Activated naive CD8-positive, alpha-beta T cell (primary cell): ENCODE measurements around the gene WDHD1.
A peak's percentile ranks its signal among the peaks of the same experiment; 100 is the strongest.
"Not testable (repeated sequence)": the region's sequence is repeated elsewhere in the genome, so short reads cannot be mapped to it uniquely, and the experiment has no call there.

ENCODE experiments used
- H3K27ac Mint-ChIP-seq: one replicate; pipeline ENCODE4 v1.8.0; 2021; ENCODE audit warnings: mixed read lengths
- H3K27me3 Mint-ChIP-seq: one replicate; pipeline ENCODE4 v1.8.0; 2021; ENCODE audit warnings: mixed read lengths
- H3K36me3 Mint-ChIP-seq: one replicate; pipeline ENCODE4 v1.8.0; 2021; ENCODE audit warnings: mixed read lengths
- H3K4me1 Mint-ChIP-seq: one replicate; pipeline ENCODE4 v1.8.0; 2021; ENCODE audit warnings: low read depth, mixed read lengths
- H3K4me3 Mint-ChIP-seq: one replicate; pipeline ENCODE4 v1.8.0; 2021; ENCODE audit warnings: mild to moderate bottlenecking, mixed read lengths
- H3K9me3 Mint-ChIP-seq: one replicate; pipeline ENCODE4 v1.8.0; 2021; ENCODE audit warnings: low read depth, mixed read lengths

WDHD1 gene

GRCh38 chr14:54919330-54919729, 107.6 kb downstream of the WDHD1 start:
- Mint-ChIP-seq H3K9me3 (no peaks in the 10 kb centered on the region), H3K36me3 (no peaks in the 10 kb centered on the region), H3K4me1 (no peaks in the 10 kb centered on the region), H3K27me3 (no peaks in the 10 kb centered on the region), H3K4me3 (no peak overlapping the region), H3K27ac (no peak overlapping the region)

DNA sequence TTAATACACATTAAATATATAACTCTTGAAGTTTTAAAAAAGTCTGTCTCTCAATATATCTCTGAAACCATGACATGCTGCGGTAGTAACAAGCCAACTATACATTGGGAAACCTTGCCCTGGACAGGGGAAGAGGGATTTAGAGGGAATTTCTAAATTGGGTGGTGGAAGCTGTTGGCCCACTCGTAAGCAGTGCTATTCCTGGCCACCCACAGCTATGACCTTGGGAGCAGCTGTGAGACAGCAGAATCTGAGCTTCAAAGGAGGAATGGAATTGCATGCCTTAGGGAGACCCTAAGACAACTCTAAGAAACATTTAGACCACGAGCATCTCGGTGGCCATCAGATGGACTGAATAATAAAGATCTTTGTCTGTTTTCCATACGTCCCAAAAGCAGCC, 108.5 kb downstream of the WDHD1 start:
- no peak overlapping the region for H3K27ac Mint-ChIP-seq

DNA sequence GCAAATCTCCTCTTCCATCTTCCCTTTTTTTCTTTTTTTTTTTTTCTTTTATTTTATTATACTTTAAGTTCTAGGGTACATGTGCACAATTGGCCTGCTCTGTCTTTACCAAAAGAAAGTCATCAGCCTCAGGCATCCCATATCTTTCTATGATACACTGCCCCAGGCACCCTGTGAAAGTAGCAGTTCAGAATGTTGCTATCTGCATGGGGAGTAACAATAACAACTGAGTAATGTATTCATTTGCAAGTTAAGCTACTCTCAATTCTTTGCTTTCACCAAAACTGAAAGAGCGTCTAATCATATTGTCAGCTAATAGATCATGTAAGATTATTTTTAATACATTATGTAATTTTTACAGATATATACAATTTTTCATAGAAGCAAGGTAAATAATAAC, 110.8 kb downstream of the WDHD1 start:
- Mint-ChIP-seq H3K9me3 (no peaks in the 10 kb centered on the region), H3K36me3 (no peaks in the 10 kb centered on the region), H3K4me1 (no peaks in the 10 kb centered on the region), H3K27me3 (no peaks in the 10 kb centered on the region), H3K27ac (no peak overlapping the region), H3K4me3 (no peak overlapping the region)

More for the DNA sequence above, 108.5 kb downstream of the WDHD1 start:
- no peaks in the 10 kb centered on the region for H3K27me3 Mint-ChIP-seq
- no peak overlapping the region for H3K4me3 Mint-ChIP-seq
- no peaks in the 10 kb centered on the region for H3K9me3 Mint-ChIP-seq
- H3K4me1 Mint-ChIP-seq, result no peaks in the 10 kb centered on the region
- H3K36me3 Mint-ChIP-seq, result no peaks in the 10 kb centered on the region

GRCh38 chr14:54909817-54910558, 116.9 kb downstream of the WDHD1 start:
- no peak overlapping the region for H3K27ac Mint-ChIP-seq

DNA sequence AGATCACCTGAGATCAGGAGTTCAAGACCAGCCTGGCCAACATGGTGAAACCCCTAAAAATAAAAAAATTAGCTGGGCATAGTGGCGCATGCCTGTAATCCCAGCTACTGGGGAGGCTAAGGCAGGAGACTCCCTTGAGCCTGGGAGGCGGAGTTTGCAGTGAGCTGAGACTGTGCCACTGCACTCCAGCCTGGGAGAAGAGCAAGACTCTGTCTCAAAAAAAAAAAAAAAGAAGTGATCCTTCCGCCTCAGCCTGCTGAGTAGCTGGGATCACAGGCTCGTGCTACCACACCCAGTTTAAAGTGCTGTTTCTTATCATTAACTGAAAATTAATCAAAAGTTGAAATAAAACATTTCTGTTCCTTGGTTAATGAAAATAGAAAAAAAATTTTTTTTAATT, 117.9 kb downstream of the WDHD1 start:
- H3K27ac Mint-ChIP-seq, H3K4me3 Mint-ChIP-seq, H3K27me3 Mint-ChIP-seq, H3K36me3 Mint-ChIP-seq, H3K9me3 Mint-ChIP-seq: not testable (repeated sequence)
- peaks cover 12% of the 10 kb centered on the region for H3K4me1 Mint-ChIP-seq

More at GRCh38 chr14:54909817-54910558, 116.9 kb downstream of the WDHD1 start:
- Mint-ChIP-seq H3K4me3 (no peak overlapping the region), H3K27me3 (no peaks in the 10 kb centered on the region), H3K9me3 (no peaks in the 10 kb centered on the region), H3K36me3 (peaks cover 2% of the 10 kb centered on the region), H3K4me1 (peaks cover 12% of the 10 kb centered on the region)

- Mint-ChIP-seq H3K27ac (peak overlapping the region; percentile 25), H3K4me1 (peaks cover 14% of the 10 kb centered on the region), H3K36me3 (peaks cover 2% of the 10 kb centered on the region), H3K4me3 (peak overlapping the region; percentile 6), H3K27me3 (no peaks in the 10 kb centered on the region), H3K9me3 (no peaks in the 10 kb centered on the region)
Observed at GRCh38 chr14:54908190-54908589, 118.7 kb downstream of the WDHD1 start.

- peak overlapping the region; percentile 16 for H3K27ac Mint-ChIP-seq
- no peak overlapping the region for H3K4me3 Mint-ChIP-seq
- H3K4me1 Mint-ChIP-seq, result peaks cover 16% of the 10 kb centered on the region
Observed at GRCh38 chr14:54906075-54906474, 120.8 kb downstream of the WDHD1 start.

DNA sequence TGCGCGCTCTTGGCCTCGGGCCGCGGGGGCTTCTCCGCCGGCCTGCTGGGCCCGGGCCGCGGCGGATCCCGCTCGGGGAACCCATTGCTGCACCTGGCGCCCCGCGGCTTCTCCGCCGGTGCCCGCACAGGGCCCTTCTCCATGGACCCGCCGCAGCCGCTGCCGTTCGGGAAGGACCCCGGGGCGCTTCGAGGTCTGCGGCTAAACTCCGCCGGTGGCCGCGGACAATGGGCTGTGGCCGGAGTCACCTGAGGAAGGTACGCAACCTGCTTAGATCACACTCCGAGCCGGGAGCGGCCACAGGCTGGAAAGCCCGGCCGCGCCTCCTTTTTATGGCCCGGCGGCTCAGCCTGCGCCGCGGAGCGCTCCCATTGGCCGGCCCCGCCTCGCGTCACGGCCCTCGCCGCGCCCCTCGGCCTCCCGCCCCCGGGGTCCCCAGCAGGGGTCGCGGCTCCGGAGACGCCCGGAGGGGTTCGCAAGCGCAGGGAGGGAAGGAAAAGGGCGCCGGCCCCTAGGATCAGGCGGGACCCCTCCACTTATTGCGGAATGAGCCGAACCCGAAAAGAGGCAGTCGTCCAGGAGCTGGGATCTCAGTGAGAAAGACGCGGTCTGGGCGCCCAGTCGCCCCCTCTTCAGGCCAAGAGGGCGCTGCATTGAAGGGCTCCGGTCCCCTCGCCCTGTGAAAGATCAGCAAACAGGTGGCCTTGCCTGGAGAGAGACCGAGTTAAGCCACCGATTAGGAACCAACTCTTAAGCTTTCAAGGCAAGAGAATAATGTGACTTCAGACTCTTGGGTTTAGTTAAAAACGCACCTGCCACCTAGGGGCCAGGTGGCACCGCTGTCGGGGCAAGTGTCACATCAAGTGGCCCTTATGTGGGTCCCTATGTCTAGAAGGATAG, 124.1 kb downstream of the WDHD1 start, which contains the start of gene GCH1:
Gene GCH1, minus strand, starts transcription at position 306 of the 900 bp plus-strand sequence. Its CDS starts 163 bp downstream, at position 143.
- no peaks in the 10 kb centered on the region for H3K9me3 Mint-ChIP-seq
- H3K4me3 Mint-ChIP-seq, result peak within 1 kb of the TSS; percentile 88
- peaks cover 5% of the 10 kb centered on the region for H3K36me3 Mint-ChIP-seq
- H3K4me1 Mint-ChIP-seq, result peaks cover 24% of the 10 kb centered on the region
- H3K27ac Mint-ChIP-seq, result peak within 1 kb of the TSS; percentile 62
- no peaks in the 10 kb centered on the region for H3K27me3 Mint-ChIP-seq

More at GRCh38 chr14:54906075-54906474, 120.8 kb downstream of the WDHD1 start:
- Mint-ChIP-seq H3K36me3 (peaks cover 2% of the 10 kb centered on the region), H3K27me3 (no peaks in the 10 kb centered on the region), H3K9me3 (no peaks in the 10 kb centered on the region)

DNA sequence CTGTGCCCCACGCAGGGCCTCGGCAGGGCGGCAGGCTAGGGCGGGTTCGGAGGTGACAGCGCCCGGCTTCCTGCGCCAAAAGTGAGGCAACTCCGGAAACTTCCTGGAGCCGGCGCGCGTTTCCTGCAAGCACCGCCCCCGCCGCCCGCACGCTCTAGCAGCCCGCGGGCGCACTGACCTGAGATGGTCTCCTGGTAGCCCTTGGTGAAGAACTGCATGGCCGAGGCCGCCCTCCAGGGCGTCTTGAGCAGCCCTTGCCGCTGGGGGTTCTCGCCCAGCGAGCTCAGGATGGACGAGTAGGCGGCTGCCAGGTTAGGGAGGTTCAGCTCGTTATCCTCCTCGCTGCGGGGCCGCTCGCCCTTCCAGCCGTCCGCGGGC, 124.8 kb downstream of the WDHD1 start:
- Mint-ChIP-seq H3K4me1 (peaks cover 25% of the 10 kb centered on the region), H3K9me3 (no peaks in the 10 kb centered on the region), H3K36me3 (peaks cover 7% of the 10 kb centered on the region), H3K27ac (no peak overlapping the region), H3K27me3 (no peaks in the 10 kb centered on the region), H3K4me3 (peak overlapping the region; percentile 88)

- H3K27ac Mint-ChIP-seq, result peak overlapping the region; percentile 64
- H3K9me3 Mint-ChIP-seq, result no peaks in the 10 kb centered on the region
- peaks cover 5% of the 10 kb centered on the region for H3K36me3 Mint-ChIP-seq
- H3K4me3 Mint-ChIP-seq, result peak overlapping the region; percentile 88
- no peaks in the 10 kb centered on the region for H3K27me3 Mint-ChIP-seq
- peaks cover 22% of the 10 kb centered on the region for H3K4me1 Mint-ChIP-seq
Observed at GRCh38 chr14:54901380-54902142, 125.3 kb downstream of the WDHD1 start.

- Mint-ChIP-seq H3K36me3 (peaks cover 5% of the 10 kb centered on the region), H3K9me3 (no peaks in the 10 kb centered on the region), H3K27me3 (no peaks in the 10 kb centered on the region), H3K4me3 (peak overlapping the region; percentile 25), H3K4me1 (peaks cover 32% of the 10 kb centered on the region), H3K27ac (no peak overlapping the region)
Observed at GRCh38 chr14:54899573-54899972, 127.3 kb downstream of the WDHD1 start.

GRCh38 chr14:54897809-54898555, 128.9 kb downstream of the WDHD1 start:
- H3K9me3 Mint-ChIP-seq, H3K27ac Mint-ChIP-seq, H3K4me3 Mint-ChIP-seq, H3K27me3 Mint-ChIP-seq, H3K36me3 Mint-ChIP-seq: not testable (repeated sequence)
- peaks cover 39% of the 10 kb centered on the region for H3K4me1 Mint-ChIP-seq

GRCh38 chr14:54895683-54896082, 131.2 kb downstream of the WDHD1 start:
- peaks cover 41% of the 10 kb centered on the region for H3K4me1 Mint-ChIP-seq
- peaks cover 5% of the 10 kb centered on the region for H3K36me3 Mint-ChIP-seq
- H3K4me3 Mint-ChIP-seq, result no peak overlapping the region
- no peaks in the 10 kb centered on the region for H3K27me3 Mint-ChIP-seq
- no peak overlapping the region for H3K27ac Mint-ChIP-seq
- no peaks in the 10 kb centered on the region for H3K9me3 Mint-ChIP-seq

DNA sequence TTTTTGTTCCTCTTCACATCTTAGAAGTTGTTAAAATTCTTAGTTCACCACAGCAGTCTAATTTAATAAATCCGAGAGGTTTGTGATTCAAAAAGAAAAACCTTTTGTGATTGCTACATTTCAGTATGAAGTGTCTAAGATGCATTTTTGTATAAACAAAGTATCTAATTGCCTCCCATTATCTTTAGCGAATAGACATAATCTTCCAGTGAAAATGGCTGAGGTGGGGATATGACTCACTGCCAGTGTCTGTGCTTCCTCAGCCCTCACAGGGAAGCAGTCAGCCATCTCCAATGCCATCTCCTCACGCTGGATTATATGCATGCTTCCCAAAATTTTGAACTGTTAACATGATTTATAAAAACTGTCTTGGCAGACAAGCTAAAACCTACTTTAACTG, 131.9 kb downstream of the WDHD1 start:
- Mint-ChIP-seq H3K4me1 (peaks cover 38% of the 10 kb centered on the region), H3K4me3 (no peak overlapping the region), H3K27me3 (no peaks in the 10 kb centered on the region), H3K36me3 (peaks cover 3% of the 10 kb centered on the region), H3K27ac (no peak overlapping the region), H3K9me3 (no peaks in the 10 kb centered on the region)
